Measurements from ENCODE around the gene C1RL.

- TF ChIP-seq PREB (CRISPR knock-in tag; IDR thresholded peaks at IDR 0.05; ENCODE audit: borderline replicate concordance): no peak
- no peak for TF ChIP-seq CTCF (IDR thresholded peaks at IDR 0.05)
- no peak for TF ChIP-seq HMGXB4 (CRISPR knock-in tag; IDR thresholded peaks at IDR 0.05)
- TF ChIP-seq AFF4 (CRISPR knock-in tag; IDR thresholded peaks at IDR 0.05; ENCODE audit: borderline replicate concordance): no peak
- no peak for TF ChIP-seq ESRRA (CRISPR knock-in tag; IDR thresholded peaks at IDR 0.05; ENCODE audit: borderline replicate concordance)
- no peak for TF ChIP-seq TEAD4 (CRISPR knock-in tag; IDR thresholded peaks at IDR 0.05)
- no peak for TF ChIP-seq ZNF317 (CRISPR knock-in tag; IDR thresholded peaks at IDR 0.05; ENCODE audit: borderline replicate concordance, low read depth)
- no peak for TF ChIP-seq GABPB1 (CRISPR knock-in tag; IDR thresholded peaks at IDR 0.05)
These were observed 8.7 kb upstream of the C1RL start for GRCh38 chr12:7117670-7118069.

All from WTC11 (cell line).